ENCODE results near the gene NKX2-4. TPM values are rescaled to one million over a fixed set of nuclear protein-coding genes. Genes with fewer than 3 reads are reported as not detected.

The NKX2-4 gene
- total RNA-seq, 1 experiment from 2014 or later, result not detected

GRCh38 chr20:21365771-21366170 lies 31.6 kb downstream of the NKX2-4 start:
- Mint-ChIP-seq H3K36me3 (ENCODE audit: insufficient read depth, unreplicated experiment) (peaks cover 11% of the 10 kb centered on the region), H3K27ac (ENCODE audit: unreplicated experiment) (no peak overlapping the region), H3K4me3 (ENCODE audit: low read depth, unreplicated experiment) (no peak overlapping the region), H3K4me1 (ENCODE audit: low read depth, unreplicated experiment) (no peaks in the 10 kb centered on the region), H3K9me3 (ENCODE audit: low read depth, unreplicated experiment) (no peaks in the 10 kb centered on the region), H3K27me3 (ENCODE audit: unreplicated experiment) (no peaks in the 10 kb centered on the region)
- DNase-seq, result no peak
- no TSS peak for BruUV-seq (replicated peaks)
- intact Hi-C loops (cut with micrococcal nuclease; ENCODE audit: unreplicated experiment), result no loop called here
- no peak for TF ChIP-seq CTCF (IDR thresholded peaks at IDR 0.05; ENCODE audit: unreplicated experiment)
- CTCF ChIA-PET, result no interaction called here

- peaks cover 11% of the 10 kb centered on the region for H3K36me3 Mint-ChIP-seq (ENCODE audit: insufficient read depth, unreplicated experiment)
- no peaks in the 10 kb centered on the region for H3K9me3 Mint-ChIP-seq (ENCODE audit: low read depth, unreplicated experiment)
- CTCF ChIA-PET, result no interaction called here
Measured at GRCh38 chr20:21364413-21364812, 32.9 kb downstream of the NKX2-4 start.

GRCh38 chr20:21361266-21361665 lies 36.1 kb downstream of the NKX2-4 start:
- peaks cover 6% of the 10 kb centered on the region for H3K36me3 Mint-ChIP-seq (ENCODE audit: insufficient read depth, unreplicated experiment)
- DNase-seq, result no peak
- no peak for TF ChIP-seq CTCF (IDR thresholded peaks at IDR 0.05; ENCODE audit: unreplicated experiment)
- no peak overlapping the region for H3K27ac Mint-ChIP-seq (ENCODE audit: unreplicated experiment)
- intact Hi-C loops (cut with micrococcal nuclease; ENCODE audit: unreplicated experiment), result no loop called here
- H3K4me3 Mint-ChIP-seq (ENCODE audit: low read depth, unreplicated experiment), result no peak overlapping the region
- no peaks in the 10 kb centered on the region for H3K27me3 Mint-ChIP-seq (ENCODE audit: unreplicated experiment)
- BruUV-seq (replicated peaks), result no TSS peak
- CTCF ChIA-PET, result no interaction called here
- no peaks in the 10 kb centered on the region for H3K4me1 Mint-ChIP-seq (ENCODE audit: low read depth, unreplicated experiment)
- no peaks in the 10 kb centered on the region for H3K9me3 Mint-ChIP-seq (ENCODE audit: low read depth, unreplicated experiment)

More at GRCh38 chr20:21364413-21364812, 32.9 kb downstream of the NKX2-4 start:
- DNase-seq, result no peak
- BruUV-seq (replicated peaks), result no TSS peak
- Mint-ChIP-seq H3K4me1 (ENCODE audit: low read depth, unreplicated experiment) (no peaks in the 10 kb centered on the region), H3K27ac (ENCODE audit: unreplicated experiment) (no peak overlapping the region), H3K4me3 (ENCODE audit: low read depth, unreplicated experiment) (no peak overlapping the region), H3K27me3 (ENCODE audit: unreplicated experiment) (no peaks in the 10 kb centered on the region)
- no peak for TF ChIP-seq CTCF (IDR thresholded peaks at IDR 0.05; ENCODE audit: unreplicated experiment)
- intact Hi-C loops (cut with micrococcal nuclease; ENCODE audit: unreplicated experiment), result no loop called here

- no peak overlapping the region for H3K4me3 Mint-ChIP-seq (ENCODE audit: low read depth, unreplicated experiment)
- CTCF ChIA-PET, result no interaction called here
- no peaks in the 10 kb centered on the region for H3K4me1 Mint-ChIP-seq (ENCODE audit: low read depth, unreplicated experiment)
- H3K27ac Mint-ChIP-seq (ENCODE audit: unreplicated experiment), result no peak overlapping the region
- BruUV-seq (replicated peaks), result no TSS peak
- H3K36me3 Mint-ChIP-seq (ENCODE audit: insufficient read depth, unreplicated experiment), result peaks cover 6% of the 10 kb centered on the region
- no peaks in the 10 kb centered on the region for H3K9me3 Mint-ChIP-seq (ENCODE audit: low read depth, unreplicated experiment)
- intact Hi-C loops (cut with micrococcal nuclease; ENCODE audit: unreplicated experiment), result no loop called here
- no peaks in the 10 kb centered on the region for H3K27me3 Mint-ChIP-seq (ENCODE audit: unreplicated experiment)
- TF ChIP-seq CTCF (IDR thresholded peaks at IDR 0.05; ENCODE audit: unreplicated experiment), result no peak
- no peak for DNase-seq
Measured at GRCh38 chr20:21360705-21361104, 36.6 kb downstream of the NKX2-4 start.
